ENCODE results near the gene VAV2.

The VAV2 gene

DNA sequence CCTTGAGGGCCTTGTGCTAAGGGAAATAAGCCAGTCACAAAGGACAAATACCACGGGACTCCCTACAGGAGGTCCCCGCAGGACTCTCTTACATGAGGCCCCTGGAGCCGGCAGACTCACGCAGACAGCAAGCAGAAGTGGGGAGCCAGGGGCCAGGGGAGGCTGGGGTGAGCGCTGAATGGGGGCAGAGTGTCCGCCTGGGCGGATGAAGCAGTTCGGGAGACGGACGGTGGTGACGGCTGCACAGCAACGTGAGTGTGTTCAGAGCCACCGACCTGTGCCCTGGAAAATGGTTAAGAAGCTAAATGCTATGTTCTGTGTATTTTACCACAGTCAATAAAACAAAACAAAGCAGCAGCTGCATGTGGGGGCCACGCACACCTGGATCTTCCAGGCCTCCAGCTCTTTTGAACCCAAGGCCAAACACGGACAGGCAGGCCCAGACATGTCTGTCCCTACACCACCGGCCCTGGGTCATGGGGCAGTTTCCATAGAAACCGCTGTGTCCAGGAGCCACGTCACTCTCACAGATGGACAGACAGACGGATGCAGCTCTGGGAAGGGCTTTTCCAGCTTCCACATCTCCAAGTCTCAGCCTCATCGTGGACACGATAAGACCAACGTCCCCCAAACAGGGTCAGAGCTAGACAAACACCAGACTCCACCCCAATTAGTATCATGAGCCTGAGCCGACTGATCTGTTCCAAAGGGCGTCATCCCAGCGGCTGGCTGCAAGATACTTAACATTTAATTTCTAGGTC is 103.9 kb downstream of the VAV2 start:
- DNase-seq, result no peak

DNA sequence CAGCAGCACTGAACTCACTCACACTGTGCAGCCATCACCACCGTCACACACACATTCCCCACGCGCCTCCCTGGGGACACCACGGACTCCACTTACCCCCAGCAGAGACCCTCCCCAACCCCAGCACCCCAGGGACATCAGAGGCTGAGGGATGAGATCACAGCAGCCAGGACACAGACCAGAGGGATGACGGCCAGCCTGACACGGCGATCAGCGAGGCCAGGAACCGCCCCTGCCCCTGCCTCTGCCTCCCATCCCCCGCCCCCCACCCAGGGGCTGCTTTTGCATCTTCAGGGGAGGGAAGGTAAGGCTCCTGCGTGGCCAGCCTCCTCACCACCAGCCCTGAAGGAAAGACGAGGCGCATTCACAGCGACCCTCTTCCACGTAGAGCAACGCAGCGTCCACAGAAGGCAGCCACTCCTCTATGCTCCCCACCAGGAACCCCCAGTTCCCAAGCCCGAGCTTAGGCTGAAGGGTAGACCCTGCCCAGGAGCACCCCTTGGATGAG is 104.5 kb downstream of the VAV2 start:
- no peak for DNase-seq

DNA sequence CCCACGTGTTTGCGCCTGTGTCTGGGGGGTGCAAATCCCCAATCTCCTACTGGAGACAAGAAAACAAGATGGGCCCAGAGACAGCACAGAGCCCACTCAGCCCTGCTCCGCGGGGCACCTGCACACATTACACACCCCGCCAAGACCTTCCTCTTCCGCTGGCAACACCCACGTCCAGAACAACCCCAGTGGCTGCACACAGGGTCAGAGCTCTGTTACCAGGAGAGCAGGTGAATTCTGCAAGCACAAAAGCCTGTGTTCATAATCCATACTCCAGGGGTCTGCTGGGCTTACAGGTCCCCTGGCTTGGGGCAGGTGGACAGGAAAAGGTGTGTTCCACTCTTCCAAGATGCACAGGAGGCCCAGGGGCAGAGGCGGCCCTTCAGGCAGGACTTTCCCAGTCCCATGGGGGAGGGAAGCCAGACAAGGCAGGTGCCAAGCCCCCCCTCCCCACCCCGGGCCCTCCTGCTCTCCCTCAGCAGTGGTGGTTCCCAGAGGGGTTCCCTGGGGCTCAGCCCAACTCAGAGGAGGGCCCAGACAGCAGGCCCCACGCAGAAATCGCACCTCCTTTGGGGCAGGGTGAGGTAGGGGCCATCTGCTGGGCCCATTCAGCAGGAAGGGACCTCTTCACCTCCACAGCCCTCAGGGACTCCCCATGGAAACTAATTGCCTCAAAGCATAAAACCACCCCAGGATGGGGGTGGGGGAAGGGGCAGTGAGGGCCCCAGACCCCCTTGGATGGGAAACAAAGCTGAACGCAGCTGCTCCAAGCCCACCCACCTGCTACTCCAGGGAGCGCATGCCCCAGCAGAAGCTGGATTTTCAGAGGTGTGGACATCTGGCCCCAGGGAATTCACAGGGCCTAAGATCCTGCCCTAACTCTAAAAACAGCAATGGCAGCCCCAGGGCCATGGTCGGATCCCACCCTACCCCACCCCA is 105.3 kb downstream of the VAV2 start:
- DNase-seq, result no peak

DNA sequence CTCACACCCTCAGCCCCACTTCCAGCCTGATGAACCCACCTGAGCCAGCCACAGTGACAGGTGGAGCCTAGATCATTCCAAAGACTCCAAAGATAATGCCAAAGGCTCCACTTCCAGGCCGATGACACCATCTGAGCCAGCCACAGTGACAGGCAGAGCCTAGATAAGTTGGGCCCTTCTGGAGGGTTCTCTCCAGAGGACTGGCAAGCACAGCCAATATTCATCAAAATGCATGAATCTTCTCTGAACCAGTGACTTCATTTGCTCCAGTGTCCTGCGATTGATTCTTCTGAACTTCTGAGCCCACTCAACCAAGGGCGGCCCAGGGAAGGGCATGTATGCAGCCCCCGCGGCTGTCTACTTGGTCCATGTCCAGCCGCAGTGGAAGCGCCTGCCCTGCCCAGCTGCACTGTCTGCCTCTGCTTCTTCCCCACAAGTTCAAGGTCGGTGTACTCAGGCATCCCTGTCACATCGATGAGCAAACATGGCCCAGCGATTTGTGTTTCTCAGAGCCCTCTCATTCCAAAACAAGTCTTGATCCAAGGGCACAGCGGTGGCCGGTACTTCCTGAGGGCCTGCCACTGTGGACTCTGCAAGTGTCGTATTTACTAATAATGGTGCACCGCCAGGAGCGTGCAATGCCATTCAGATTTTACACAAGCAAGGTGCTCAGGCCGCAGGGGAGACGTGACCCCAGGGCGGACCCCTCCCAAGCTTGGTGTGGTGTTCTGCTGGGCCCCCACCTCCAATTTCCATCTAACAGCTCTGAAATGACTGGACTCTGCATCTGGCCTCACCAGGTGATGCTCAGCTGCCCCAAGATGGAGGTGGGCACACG is 107.0 kb downstream of the VAV2 start:
- no peak for DNase-seq

DNA sequence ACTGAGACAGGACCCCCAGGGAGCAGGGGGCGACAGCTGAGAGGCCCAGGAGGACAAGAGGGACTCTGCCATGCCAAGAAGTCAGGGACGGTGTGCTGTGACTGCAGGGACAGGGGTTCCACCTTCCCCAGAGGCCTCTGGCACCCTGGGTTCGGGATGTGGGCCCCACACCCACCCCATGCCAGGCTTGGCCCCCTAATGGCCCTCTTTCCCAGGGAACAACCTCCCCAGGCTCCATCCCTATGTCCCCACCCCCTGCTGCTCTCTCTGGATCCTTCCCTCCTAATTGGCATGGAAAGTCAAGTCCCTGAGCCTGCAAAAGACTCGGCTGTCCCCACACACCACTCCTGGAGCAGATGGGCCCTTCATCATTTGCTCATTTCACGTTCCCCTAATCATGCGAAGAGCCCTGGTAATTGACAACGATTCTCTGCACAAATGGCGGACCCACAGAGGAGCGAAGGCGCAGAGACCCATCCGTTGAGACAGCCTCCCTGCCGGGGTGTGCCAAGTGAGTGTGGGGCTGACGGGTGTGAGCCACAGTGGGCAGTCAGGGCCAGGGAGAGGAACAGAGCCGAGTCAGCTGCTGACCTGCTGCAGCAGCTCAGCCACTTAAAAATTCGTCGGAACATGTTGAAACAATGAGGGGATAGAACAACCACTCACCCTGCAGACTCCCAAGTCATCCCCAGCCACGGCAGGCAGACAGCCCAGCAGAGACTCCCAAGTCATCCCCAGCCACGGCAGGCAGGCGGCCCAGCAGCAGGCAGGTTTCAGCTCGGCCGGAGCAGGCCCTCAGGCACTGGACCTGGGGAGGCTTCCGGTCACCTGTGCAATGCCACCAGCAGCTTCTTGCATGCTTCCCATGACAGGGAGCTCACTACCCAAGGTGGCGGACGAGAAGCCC is 109.0 kb downstream of the VAV2 start:
- no peak for DNase-seq

DNA sequence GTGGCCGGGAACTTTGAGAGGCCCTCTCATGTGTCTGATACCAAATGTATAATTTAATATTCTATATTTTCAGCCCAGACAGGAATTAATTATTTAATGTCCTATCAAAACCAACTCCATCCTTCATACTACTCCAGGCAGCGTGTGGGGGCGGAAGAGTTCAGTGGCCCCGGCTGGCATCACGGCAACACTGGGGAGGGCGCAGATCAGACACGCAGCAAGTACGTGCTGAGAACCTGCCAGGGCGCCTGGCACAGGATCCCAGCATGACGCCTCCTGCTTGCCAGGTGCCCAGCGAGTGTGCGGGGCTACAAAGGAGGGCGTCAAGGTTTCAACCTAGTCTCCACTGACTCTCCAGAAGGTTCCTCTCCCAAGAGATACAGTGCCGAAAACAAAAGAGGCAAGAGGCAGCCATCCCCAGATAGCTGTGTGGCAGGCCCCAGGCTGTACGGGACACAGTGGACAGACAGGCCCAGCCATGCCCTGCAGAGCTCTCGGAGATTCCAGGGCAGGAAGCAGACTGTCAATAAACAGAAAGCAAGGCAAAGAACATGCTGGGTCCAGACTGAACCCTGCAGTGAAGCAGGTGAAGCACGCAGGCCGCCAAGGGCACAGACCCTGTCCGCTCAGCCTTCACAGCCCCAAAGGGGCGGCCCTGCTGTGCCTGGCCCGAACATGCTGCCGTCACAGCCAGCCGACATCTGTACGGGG is 110.3 kb downstream of the VAV2 start:
- no peak for DNase-seq

DNA sequence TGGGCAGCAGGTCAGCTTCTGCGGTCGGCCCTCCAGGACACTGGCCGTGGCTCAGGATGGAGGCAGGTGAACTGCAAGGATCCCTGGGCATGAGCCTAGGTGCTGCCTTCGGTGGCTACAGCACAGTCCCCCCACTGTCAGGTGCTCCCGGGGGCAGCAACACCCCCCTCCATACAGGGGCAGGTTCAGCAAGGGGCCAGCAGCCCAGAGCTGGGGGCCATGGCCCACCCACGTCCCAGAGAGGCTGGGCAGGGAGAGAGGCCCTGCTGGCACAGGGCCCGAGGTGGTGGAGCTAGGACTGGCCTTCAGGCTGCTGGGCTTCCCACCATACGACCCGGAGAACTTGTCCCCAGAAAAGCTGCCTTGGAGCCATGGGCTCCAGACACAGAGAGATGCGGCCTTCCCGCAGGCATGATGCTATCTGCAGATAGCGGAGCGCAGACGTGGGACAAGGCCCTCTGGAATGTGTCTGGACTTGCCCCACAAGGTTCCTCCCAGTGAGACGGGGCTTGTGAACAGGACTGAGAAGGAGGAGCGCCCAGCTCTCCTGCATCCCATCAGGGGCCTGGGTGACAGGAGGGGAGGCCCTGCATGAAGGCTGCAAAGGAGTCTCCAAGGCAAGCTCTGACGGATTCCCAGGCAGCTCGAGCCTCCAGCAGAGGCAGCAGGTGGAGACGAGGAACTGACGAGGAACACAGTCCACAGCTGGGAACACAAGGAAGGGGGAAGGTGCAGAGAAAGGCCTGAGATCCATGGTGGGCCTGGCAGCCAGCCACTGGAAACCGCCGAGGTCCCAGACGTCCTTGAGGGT is 111.1 kb downstream of the VAV2 start:
- no peak for DNase-seq

DNA sequence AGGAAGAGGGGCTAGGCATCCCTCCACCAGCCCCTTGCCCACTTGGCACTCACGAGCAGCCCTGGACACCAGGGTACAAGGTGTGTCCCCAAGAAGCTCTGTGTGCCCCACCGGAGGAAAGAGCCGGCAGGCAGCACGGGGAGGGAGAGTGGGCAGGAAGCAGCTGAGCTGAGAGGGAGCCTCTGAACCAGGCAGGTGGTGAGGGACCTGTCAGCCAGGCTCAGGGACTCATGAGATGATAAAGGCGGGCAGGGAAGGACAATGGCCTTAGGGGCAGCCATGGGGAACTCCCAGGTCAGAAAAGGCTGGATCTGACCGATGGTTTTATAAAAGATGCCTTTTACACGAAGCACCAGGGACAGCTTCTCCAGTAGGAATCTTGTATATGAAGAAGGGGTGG is 112.0 kb downstream of the VAV2 start:
- DNase-seq, result no peak

DNA sequence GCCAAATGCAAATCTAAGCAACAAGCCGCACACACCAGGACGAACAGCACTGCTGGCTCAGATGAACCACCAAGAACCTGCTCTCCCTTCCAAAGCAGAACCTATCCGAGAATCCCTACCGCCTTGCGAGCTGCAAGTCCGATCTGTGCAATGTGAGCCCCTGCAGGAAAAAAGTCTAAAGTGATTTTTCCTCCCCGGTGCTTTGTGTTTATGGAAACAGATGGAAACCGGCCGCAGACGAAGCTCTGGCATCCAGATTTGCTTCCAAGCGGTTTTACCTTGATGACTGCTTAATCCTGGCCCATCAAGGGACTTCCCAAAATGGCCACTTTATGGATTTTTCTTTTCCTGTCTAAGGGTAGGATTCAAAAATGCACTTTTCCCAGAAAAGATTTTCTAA is 112.5 kb downstream of the VAV2 start:
- no peak for DNase-seq

DNA sequence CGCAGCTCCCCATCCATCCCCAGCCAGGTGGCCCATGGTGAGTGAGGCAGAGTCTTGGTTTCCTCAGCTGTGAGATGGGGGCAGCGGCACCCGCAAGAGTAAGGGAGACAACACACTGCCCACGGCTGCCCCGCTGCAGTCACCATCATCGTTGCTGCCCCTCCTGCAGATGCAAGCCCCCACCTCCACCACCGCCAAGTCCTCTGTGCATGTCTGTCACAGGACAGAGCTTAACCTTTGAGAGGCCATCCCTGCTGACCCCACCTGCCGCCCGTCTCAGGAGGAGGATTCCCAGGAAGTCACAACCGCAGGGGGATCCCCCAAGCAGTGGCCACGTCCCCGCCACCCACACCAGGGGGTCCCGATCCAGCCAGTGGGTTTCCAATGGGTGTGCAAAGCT is 113.7 kb downstream of the VAV2 start:
- DNase-seq, result no peak

DNA sequence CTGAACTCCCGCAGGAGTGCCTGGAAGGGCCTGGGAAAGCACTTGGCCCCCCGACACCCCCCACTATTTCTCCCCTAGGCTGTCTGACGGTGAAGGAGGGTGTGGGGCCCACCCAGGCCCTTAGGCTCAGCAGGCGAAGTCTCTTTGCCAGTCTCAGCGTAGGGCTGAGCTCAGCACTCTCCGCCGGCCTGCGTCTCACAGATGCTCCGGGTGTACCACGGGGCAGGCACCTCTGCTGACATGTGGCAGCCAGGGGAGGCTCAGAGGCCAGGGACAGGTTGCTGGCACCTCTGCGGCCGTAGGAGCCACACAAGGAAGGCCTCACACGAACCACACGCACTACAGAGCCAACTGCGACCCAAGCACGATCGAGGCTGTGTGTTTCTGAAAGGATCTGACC is 114.2 kb downstream of the VAV2 start:
- no peak for DNase-seq

DNA sequence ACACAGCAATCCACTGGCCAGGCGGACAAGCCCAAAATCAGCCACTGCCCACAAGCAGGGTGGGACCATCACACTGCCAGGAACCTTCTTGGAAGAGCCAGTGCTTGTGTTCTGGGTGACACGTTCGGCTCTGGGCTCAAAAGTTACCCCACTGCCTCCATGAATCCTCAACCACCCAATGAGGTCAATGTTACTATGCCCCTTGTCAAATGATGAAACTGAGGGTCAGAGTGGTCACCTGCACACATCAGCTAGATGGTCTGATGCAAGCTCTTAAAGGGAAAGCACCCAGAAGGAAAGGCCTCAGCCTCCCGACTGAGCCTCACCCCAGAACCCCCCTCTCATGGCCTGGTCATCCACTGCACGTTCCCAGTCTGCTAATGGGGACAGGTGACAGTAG is 114.8 kb downstream of the VAV2 start:
- DNase-seq, result no peak

DNA sequence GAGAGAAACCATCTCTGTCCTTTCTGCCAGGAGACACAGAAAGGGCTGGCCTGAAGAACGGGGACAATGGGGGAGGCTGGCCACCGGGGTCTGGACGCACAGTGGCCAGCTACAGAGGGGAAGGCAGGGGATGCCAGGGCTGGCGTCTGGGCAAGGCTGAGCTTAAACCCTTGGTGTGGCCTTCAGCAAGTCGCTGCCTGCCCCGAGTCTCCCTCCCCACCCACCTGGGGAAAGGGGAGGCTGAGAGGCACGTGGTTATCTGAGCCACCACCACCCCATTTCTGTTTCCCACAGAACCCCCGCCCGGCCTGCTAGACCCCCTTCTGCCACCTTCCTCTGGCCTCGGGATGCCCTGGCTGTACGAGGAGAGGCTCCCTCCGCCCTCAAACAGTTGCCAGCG is 115.3 kb downstream of the VAV2 start:
- DNase-seq, result no peak

DNA sequence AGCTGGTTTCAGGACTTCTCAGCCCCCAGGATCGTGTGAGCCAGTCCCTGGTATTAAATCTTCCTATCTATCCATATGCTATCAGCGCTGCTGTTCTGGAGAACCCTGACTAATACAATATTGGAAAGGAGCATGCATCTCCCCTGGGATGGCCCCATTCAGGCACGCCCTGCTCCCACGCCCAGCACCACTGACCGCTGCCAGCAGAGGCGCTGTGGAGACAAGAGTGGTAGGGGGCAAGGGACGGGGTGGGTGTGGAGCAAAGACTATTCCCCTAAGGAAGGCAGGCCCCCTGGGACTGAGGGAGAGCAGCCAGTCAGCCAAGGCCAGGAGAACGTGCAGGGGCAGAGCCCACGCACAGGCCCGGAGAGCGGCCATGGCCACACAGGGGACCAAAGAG is 116.0 kb downstream of the VAV2 start:
- no peak for DNase-seq

DNA sequence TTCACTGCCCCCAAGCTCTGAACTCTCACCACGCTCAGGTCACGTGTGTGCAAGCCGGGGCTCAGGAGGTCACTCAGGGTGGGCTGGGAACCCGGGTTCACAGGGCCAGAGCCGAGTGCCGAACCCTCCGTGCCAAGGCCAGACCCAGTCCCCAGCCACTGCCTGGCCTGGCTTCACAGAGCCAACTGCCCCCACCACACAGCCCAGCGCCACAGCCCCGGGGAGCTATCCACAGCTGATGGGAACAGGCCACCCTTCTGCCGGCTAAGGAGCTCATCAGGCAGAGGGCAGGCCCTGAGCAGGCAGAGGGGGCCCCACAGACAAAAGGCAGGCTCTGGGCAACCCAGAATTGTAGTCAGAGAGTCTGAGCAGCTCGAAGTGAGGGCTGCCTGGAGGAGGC is 117.0 kb downstream of the VAV2 start:
- DNase-seq, result no peak

DNA sequence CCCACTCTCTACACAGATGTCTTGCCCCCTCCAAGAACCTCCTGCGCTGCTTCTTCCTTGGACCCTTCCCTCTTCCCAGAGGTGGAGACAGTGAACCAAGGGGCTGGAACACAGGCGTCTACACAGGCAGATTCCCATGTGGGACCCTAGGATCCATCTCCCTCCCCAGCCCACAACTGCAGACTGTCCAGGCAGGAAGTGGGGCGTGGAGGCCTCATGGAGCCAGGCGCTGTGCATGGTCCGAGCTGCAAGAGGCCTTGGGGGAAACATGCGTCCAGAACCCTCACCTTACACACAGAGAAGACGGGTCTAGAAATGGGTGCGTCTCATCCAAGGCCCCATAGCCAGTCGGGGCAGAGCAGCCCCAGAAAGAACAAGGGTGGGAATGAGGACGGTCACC is 117.5 kb downstream of the VAV2 start:
- no peak for DNase-seq

DNA sequence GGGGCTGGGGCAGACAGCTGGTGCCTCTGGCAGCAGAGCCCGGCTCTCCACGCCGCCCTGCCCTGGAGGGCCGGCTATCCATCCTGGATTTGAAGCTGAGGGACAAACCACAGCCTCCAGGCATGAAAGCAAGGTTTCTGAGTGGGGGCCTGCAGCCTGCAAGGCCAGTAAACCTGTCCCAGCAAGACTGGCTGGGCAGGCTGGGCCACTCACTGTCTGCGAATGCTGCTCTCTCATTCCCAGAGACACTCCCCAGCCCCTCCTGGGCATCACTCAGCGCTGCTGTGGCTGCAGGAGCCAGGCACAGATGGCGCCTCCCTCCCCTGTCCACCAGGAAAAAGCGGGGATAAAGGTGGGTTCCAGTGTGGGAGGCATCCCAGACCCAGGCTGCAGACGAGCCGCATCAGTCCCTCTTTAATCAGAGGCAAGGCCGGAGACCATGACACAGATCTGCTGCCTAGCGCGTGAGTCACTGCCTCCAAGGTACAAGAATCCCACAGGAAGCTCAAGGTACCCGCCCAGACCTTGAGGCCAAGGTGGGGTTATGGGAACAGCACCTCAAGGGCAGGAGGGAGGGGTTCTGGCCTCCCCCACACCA is 118.0 kb downstream of the VAV2 start:
- no peak for DNase-seq

DNA sequence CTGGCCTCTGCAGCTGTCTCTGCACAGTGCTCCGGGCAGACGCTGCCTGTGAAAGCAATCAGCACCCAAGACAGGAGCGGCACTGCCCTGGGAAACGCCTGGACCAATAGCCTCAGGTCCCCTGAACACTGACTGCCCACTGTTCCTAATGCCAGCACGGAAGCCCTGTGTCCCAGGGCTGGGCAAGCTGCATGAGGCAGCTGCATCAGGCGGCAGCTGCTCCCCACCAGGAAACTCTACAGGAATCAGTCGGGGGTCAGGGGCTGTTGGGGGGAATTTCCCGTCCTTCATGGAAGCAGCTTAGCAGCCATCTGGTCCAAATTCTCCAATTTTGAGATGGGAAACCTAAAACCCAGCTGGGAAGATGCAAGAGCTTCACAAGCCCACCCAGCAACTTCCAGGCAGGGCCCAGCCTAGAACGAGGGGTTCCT is 118.6 kb downstream of the VAV2 start:
- DNase-seq, result no peak

DNA sequence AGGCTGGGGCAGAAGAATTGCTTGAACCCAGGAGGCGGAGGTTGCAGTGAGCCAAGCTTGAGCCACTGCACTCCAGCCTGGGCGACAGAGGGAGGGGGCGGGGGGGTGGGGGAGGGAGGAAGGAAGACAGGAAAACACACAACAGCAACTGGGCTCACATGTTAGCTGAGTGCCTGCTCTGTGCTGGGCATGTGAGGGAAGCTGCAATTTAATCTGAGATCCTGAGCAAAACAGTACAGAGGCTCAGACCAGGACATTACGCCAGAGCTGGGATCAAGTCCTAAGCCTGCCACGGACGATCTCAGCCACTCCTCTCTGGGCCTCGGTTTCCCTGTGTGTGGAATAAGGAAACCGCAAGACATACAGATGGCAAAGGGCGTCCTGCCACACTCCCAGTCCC is 119.1 kb downstream of the VAV2 start:
- no peak for DNase-seq

Measured in suppressor macrophage treated with lipopolysaccharide for 4 hours (primary cell).